ENCODE measurements around the gene RAPH1.
"Not testable (repeated sequence)": the region's sequence is repeated elsewhere in the genome, so short reads cannot be mapped to it uniquely, and the experiment has no call there.

Gene RAPH1

GRCh38 chr2:203538237-203538636, 3.1 kb upstream of the RAPH1 start:
- H3K36me3 Mint-ChIP-seq (ENCODE audit: insufficient read depth): not testable (repeated sequence)

GRCh38 chr2:203536586-203536951, 1.5 kb upstream of the RAPH1 start:
- not testable (repeated sequence) for H3K36me3 Mint-ChIP-seq (ENCODE audit: insufficient read depth); H3K27ac Mint-ChIP-seq (ENCODE audit: low read depth); H3K9me3 Mint-ChIP-seq; ATAC-seq (replicated peaks; ENCODE audit: extremely low read depth, poor library complexity, severe bottlenecking); DNase-seq (ENCODE audit: low spot score in 2 of 2)
- Mint-ChIP-seq H3K27me3 (peaks cover 27% of the 10 kb centered on the region), H3K4me1 (peaks cover 15% of the 10 kb centered on the region), H3K4me3 (peak overlapping the region; percentile 81)

More at GRCh38 chr2:203538237-203538636, 3.1 kb upstream of the RAPH1 start:
- not testable (repeated sequence) for ATAC-seq (replicated peaks; ENCODE audit: extremely low read depth, poor library complexity, severe bottlenecking); H3K27ac Mint-ChIP-seq (ENCODE audit: low read depth); H3K9me3 Mint-ChIP-seq; DNase-seq (ENCODE audit: low spot score in 2 of 2); H3K4me3 Mint-ChIP-seq
- peaks cover 13% of the 10 kb centered on the region for H3K27me3 Mint-ChIP-seq
- H3K4me1 Mint-ChIP-seq: peaks cover 15% of the 10 kb centered on the region

GRCh38 chr2:203535784-203536585, 884 bp upstream of the RAPH1 start:
- no peak for ATAC-seq (replicated peaks; ENCODE audit: extremely low read depth, poor library complexity, severe bottlenecking)
- peak overlapping the region; percentile 81 for H3K4me3 Mint-ChIP-seq
- peaks cover 9% of the 10 kb centered on the region for H3K9me3 Mint-ChIP-seq
- peaks cover 33% of the 10 kb centered on the region for H3K27me3 Mint-ChIP-seq
- H3K36me3 Mint-ChIP-seq (ENCODE audit: insufficient read depth): peaks cover 3% of the 10 kb centered on the region
- no peak for DNase-seq (ENCODE audit: low spot score in 2 of 2)
- H3K27ac Mint-ChIP-seq (ENCODE audit: low read depth): peak overlapping the region; percentile 61
- peaks cover 15% of the 10 kb centered on the region for H3K4me1 Mint-ChIP-seq

- Mint-ChIP-seq H3K4me3 (peak overlapping the region; percentile 81), H3K27me3 (peaks cover 47% of the 10 kb centered on the region), H3K36me3 (ENCODE audit: insufficient read depth) (peaks cover 3% of the 10 kb centered on the region), H3K4me1 (peaks cover 15% of the 10 kb centered on the region), H3K9me3 (peaks cover 9% of the 10 kb centered on the region), H3K27ac (ENCODE audit: low read depth) (no peak overlapping the region)
- DNase-seq (ENCODE audit: low spot score in 2 of 2) (peak in 1 of 2 donors; percentile 21), ATAC-seq (replicated peaks; ENCODE audit: extremely low read depth, poor library complexity, severe bottlenecking) (peak; percentile 59)
These were observed 452 bp downstream of the RAPH1 start for GRCh38 chr2:203534621-203535077.

GRCh38 chr2:203533676-203534591, 1.2 kb downstream of the RAPH1 start:
- peaks cover 3% of the 10 kb centered on the region for H3K36me3 Mint-ChIP-seq (ENCODE audit: insufficient read depth)
- H3K9me3 Mint-ChIP-seq: peaks cover 9% of the 10 kb centered on the region
- no peak for DNase-seq (ENCODE audit: low spot score in 2 of 2)
- peak overlapping the region; percentile 81 for H3K4me3 Mint-ChIP-seq
- no peak overlapping the region for H3K27ac Mint-ChIP-seq (ENCODE audit: low read depth)
- H3K27me3 Mint-ChIP-seq: peaks cover 47% of the 10 kb centered on the region
- peaks cover 15% of the 10 kb centered on the region for H3K4me1 Mint-ChIP-seq
- ATAC-seq (replicated peaks; ENCODE audit: extremely low read depth, poor library complexity, severe bottlenecking): peak; percentile 69

- Mint-ChIP-seq H3K27me3 (peaks cover 47% of the 10 kb centered on the region), H3K4me3 (no peak overlapping the region)
- no peak for DNase-seq (ENCODE audit: low spot score in 2 of 2)
These were observed 2.0 kb downstream of the RAPH1 start for GRCh38 chr2:203532957-203533658.

GRCh38 chr2:203527719-203528118, 7.4 kb downstream of the RAPH1 start:
- peaks cover 29% of the 10 kb centered on the region for H3K27me3 Mint-ChIP-seq
- DNase-seq (ENCODE audit: low spot score in 2 of 2) (no peak), ATAC-seq (replicated peaks; ENCODE audit: extremely low read depth, poor library complexity, severe bottlenecking) (no peak)
- no peaks in the 10 kb centered on the region for H3K4me1 Mint-ChIP-seq
- H3K9me3 Mint-ChIP-seq: no peaks in the 10 kb centered on the region
- H3K36me3 Mint-ChIP-seq (ENCODE audit: insufficient read depth): peaks cover 1% of the 10 kb centered on the region
- no peak overlapping the region for H3K4me3 Mint-ChIP-seq
- no peak overlapping the region for H3K27ac Mint-ChIP-seq (ENCODE audit: low read depth)

More at GRCh38 chr2:203532957-203533658, 2.0 kb downstream of the RAPH1 start:
- Mint-ChIP-seq H3K9me3 (peaks cover 6% of the 10 kb centered on the region), H3K36me3 (ENCODE audit: insufficient read depth) (peaks cover 3% of the 10 kb centered on the region), H3K27ac (ENCODE audit: low read depth) (no peak overlapping the region), H3K4me1 (peaks cover 15% of the 10 kb centered on the region)
- no peak for ATAC-seq (replicated peaks; ENCODE audit: extremely low read depth, poor library complexity, severe bottlenecking)

GRCh38 chr2:203513268-203513667, 21.8 kb downstream of the RAPH1 start:
- DNase-seq (ENCODE audit: low spot score in 2 of 2): not testable (repeated sequence)

GRCh38 chr2:203510941-203511305, 24.2 kb downstream of the RAPH1 start:
- no peak overlapping the region for H3K4me3 Mint-ChIP-seq
- DNase-seq (ENCODE audit: low spot score in 2 of 2): no peak
- no peaks in the 10 kb centered on the region for H3K4me1 Mint-ChIP-seq
- no peaks in the 10 kb centered on the region for H3K36me3 Mint-ChIP-seq (ENCODE audit: insufficient read depth)
- no peaks in the 10 kb centered on the region for H3K27me3 Mint-ChIP-seq
- no peak overlapping the region for H3K27ac Mint-ChIP-seq (ENCODE audit: low read depth)
- no peaks in the 10 kb centered on the region for H3K9me3 Mint-ChIP-seq
- no peak for ATAC-seq (replicated peaks; ENCODE audit: extremely low read depth, poor library complexity, severe bottlenecking)

More at GRCh38 chr2:203513268-203513667, 21.8 kb downstream of the RAPH1 start:
- H3K9me3 Mint-ChIP-seq; H3K4me3 Mint-ChIP-seq; H3K4me1 Mint-ChIP-seq; H3K27ac Mint-ChIP-seq (ENCODE audit: low read depth); ATAC-seq (replicated peaks; ENCODE audit: extremely low read depth, poor library complexity, severe bottlenecking); H3K27me3 Mint-ChIP-seq; H3K36me3 Mint-ChIP-seq (ENCODE audit: insufficient read depth): not testable (repeated sequence)

- Mint-ChIP-seq H3K4me3 (no peak overlapping the region), H3K4me1 (no peaks in the 10 kb centered on the region), H3K27me3 (no peaks in the 10 kb centered on the region), H3K9me3 (no peaks in the 10 kb centered on the region), H3K36me3 (ENCODE audit: insufficient read depth) (no peaks in the 10 kb centered on the region), H3K27ac (ENCODE audit: low read depth) (no peak overlapping the region)
- ATAC-seq (replicated peaks; ENCODE audit: extremely low read depth, poor library complexity, severe bottlenecking) (no peak), DNase-seq (ENCODE audit: low spot score in 2 of 2) (no peak)
These were observed 24.7 kb downstream of the RAPH1 start for GRCh38 chr2:203510256-203510940.

- not testable (repeated sequence) for DNase-seq (ENCODE audit: low spot score in 2 of 2); H3K27ac Mint-ChIP-seq (ENCODE audit: low read depth); H3K27me3 Mint-ChIP-seq; H3K9me3 Mint-ChIP-seq; ATAC-seq (replicated peaks; ENCODE audit: extremely low read depth, poor library complexity, severe bottlenecking); H3K4me3 Mint-ChIP-seq; H3K4me1 Mint-ChIP-seq; H3K36me3 Mint-ChIP-seq (ENCODE audit: insufficient read depth)
These were observed 31.6 kb downstream of the RAPH1 start for GRCh38 chr2:203503460-203503859.

GRCh38 chr2:203501873-203502272, 33.2 kb downstream of the RAPH1 start:
- ATAC-seq (replicated peaks; ENCODE audit: extremely low read depth, poor library complexity, severe bottlenecking): no peak
- DNase-seq (ENCODE audit: low spot score in 2 of 2): no peak
- no peaks in the 10 kb centered on the region for H3K27me3 Mint-ChIP-seq

More at GRCh38 chr2:203501873-203502272, 33.2 kb downstream of the RAPH1 start:
- Mint-ChIP-seq H3K27ac (ENCODE audit: low read depth) (no peak overlapping the region), H3K36me3 (ENCODE audit: insufficient read depth) (no peaks in the 10 kb centered on the region), H3K9me3 (no peaks in the 10 kb centered on the region), H3K4me1 (no peaks in the 10 kb centered on the region), H3K4me3 (no peak overlapping the region)

Data from central memory CD8-positive, alpha-beta T cell (primary cell).